Measurements from ENCODE around the gene PAQR9. TPM values are rescaled to one million over a fixed set of nuclear protein-coding genes. Genes with fewer than 3 reads are reported as not detected.

PAQR9 gene, protein sequence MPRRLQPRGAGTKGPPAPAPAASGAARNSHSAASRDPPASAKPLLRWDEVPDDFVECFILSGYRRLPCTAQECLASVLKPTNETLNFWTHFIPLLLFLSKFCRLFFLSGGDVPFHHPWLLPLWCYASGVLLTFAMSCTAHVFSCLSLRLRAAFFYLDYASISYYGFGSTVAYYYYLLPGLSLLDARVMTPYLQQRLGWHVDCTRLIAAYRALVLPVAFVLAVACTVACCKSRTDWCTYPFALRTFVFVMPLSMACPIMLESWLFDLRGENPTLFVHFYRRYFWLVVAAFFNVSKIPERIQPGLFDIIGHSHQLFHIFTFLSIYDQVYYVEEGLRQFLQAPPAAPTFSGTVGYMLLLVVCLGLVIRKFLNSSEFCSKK
- total RNA-seq (2022; extraction: Qiagen RNA extraction), result 1.9 to 2.4 TPM (median 2.2 TPM) in 5 replicates

DNA sequence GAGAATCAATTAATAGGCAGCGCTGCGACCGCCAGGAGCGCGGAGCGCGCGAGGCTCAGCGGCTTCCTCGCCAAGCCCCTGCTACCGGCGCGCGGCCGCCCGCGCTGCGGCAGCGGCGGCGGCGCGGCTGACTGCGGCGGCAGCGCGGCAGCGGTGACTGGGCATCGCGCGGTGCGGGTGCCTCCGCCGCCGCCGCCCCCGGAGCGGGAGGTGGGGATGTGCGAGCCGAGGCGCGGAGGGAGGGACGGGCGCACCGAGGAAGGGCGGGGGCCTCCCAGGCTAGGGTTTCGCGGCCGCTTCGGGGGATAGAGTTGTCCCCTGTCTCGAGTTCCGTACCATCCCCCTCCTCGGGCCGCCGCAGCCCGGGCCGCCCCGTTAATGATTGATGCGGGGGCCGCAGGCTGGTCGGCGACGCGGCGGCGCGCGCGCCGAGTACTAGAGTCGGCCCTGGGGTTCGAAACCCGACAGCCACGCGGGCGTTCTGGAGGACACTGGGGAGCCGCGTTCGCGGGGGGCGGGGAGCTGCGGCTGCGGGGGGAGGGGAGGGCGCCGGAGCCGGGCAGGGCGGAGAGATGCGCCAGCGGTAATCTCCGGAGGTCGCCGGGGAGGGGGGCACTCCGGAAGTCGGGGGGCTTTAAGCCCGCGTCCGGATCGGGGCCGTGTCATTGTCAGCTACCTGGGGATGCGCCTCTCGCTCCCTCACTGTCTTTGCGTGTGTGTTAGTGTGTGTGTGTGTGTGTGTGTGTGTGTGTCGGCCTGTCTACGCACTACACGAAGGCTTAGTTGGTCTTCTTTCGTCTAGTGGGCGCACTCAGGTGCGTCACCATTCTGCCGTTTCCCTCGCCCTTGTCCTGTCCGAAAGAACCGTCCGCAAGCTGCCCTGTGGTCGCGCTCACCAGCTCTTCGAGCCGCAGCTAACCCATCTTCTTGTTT, at the start of gene PAQR9:
TSS of gene PAQR9 (minus strand) at position 159 of the 933 bp plus-strand sequence. CDS start 338 bp downstream, outside the sequence.

DNA sequence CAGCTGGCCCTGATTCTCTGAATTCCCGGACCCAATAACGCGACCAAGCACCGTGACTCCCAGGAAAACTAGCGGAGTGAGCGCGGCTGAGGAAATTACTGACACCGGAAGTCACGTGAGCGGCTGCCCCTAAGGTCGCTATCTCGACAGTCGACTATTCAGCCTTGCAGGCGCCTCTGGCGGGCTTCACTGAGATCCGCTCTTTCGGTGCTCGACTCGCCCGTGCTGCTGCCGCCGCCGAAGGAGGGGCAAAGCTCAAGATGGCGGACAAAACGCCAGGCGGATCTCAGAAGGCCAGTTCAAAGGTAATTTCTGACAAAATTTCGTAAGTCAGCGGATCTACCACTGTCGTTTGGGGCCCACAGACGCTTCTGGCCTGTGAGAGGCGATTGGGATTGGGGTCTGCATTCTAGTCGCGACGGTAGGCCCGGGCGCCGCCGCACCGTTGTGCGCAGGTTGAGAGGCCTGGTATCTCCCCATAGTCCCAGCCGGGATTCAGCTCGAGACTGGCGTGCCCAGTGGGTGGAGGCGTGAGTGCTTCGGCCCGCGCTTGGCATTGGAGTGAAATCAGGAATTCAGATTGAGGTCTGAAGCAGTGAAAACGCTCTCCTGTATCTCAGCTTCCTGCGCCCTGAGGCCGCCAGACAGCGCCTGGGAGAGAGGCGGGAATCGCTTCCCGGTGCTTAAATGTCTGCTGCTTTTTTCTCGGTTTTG, 38.1 kb upstream of the PAQR9 start, which contains the start of gene U2SURP:
TSS of gene U2SURP (plus strand) at position 202 of the 714 bp plus-strand sequence. CDS start at position 261, 59 bp downstream.

Other genes with a start within 250 kb of the PAQR9 start
- gene TRPC1, start 239.6 kb downstream of the PAQR9 start, total RNA-seq (2022; extraction: Qiagen RNA extraction), result 4.9 to 10.0 TPM (median 7.7 TPM) in 5 replicates
- 23.6 to 34.5 TPM (median 24.0 TPM) in 5 replicates for gene PCOLCE2, start 74.6 kb downstream of the PAQR9 start, total RNA-seq (2022; extraction: Qiagen RNA extraction)
- 67.6 to 117 TPM (median 80.3 TPM) in 5 replicates for gene U2SURP, start 37.9 kb upstream of the PAQR9 start, total RNA-seq (2022; extraction: Qiagen RNA extraction)
- gene CHST2, start 156.1 kb upstream of the PAQR9 start, total RNA-seq (2022; extraction: Qiagen RNA extraction), result 0.84 to 1.1 TPM (median 0.96 TPM) in 5 replicates

Measured in A549 treated with Hydrocortisone at 1 μM for 4 hours (cell line).